ENCODE results near the gene FREM1.

The FREM1 gene

GRCh38 chr9:14895806-14896205, 14.4 kb downstream of the FREM1 start:
- DNase-seq (ENCODE audit: low read depth) = no peak
- no peak for TF ChIP-seq CTCF (IDR thresholded peaks at IDR 0.05; ENCODE audit: insufficient read depth, low read depth, low read length, missing control alignments)
- H3K4me3 ChIP-seq (ENCODE audit: low read depth, low read length) = no peak overlapping the region

- DNase-seq (ENCODE audit: low read depth) = no peak
- H3K4me3 ChIP-seq (ENCODE audit: low read depth, low read length) = no peak overlapping the region
- TF ChIP-seq CTCF (IDR thresholded peaks at IDR 0.05; ENCODE audit: insufficient read depth, low read depth, low read length, missing control alignments) = no peak
Observed at GRCh38 chr9:14893280-14893679, 16.9 kb downstream of the FREM1 start.

GRCh38 chr9:14891332-14891731, 18.9 kb downstream of the FREM1 start:
- no peak overlapping the region for H3K4me3 ChIP-seq (ENCODE audit: low read depth, low read length)
- no peak for TF ChIP-seq CTCF (IDR thresholded peaks at IDR 0.05; ENCODE audit: insufficient read depth, low read depth, low read length, missing control alignments)
- no peak for DNase-seq (ENCODE audit: low read depth)

- no peak for TF ChIP-seq CTCF (IDR thresholded peaks at IDR 0.05; ENCODE audit: insufficient read depth, low read depth, low read length, missing control alignments)
- no peak overlapping the region for H3K4me3 ChIP-seq (ENCODE audit: low read depth, low read length)
- no peak for DNase-seq (ENCODE audit: low read depth)
Observed at GRCh38 chr9:14889451-14889850, 20.8 kb downstream of the FREM1 start.

- TF ChIP-seq CTCF (IDR thresholded peaks at IDR 0.05; ENCODE audit: insufficient read depth, low read depth, low read length, missing control alignments) = no peak
- no peak for DNase-seq (ENCODE audit: low read depth)
Observed at GRCh38 chr9:14888875-14889274, 21.4 kb downstream of the FREM1 start.

GRCh38 chr9:14888272-14888671, 22.0 kb downstream of the FREM1 start:
- no peak for TF ChIP-seq CTCF (IDR thresholded peaks at IDR 0.05; ENCODE audit: insufficient read depth, low read depth, low read length, missing control alignments)
- H3K4me3 ChIP-seq (ENCODE audit: low read depth, low read length) = no peak overlapping the region
- DNase-seq (ENCODE audit: low read depth) = no peak

More at GRCh38 chr9:14888875-14889274, 21.4 kb downstream of the FREM1 start:
- no peak overlapping the region for H3K4me3 ChIP-seq (ENCODE audit: low read depth, low read length)

GRCh38 chr9:14887149-14887548, 23.1 kb downstream of the FREM1 start:
- no peak overlapping the region for H3K4me3 ChIP-seq (ENCODE audit: low read depth, low read length)
- DNase-seq (ENCODE audit: low read depth) = no peak
- no peak for TF ChIP-seq CTCF (IDR thresholded peaks at IDR 0.05; ENCODE audit: insufficient read depth, low read depth, low read length, missing control alignments)
